Tibial nerve (tissue), 4 donors: Measurements from ENCODE around the gene NWD2.

Source experiments
- EP300 ChIP-seq, 2 donors: sonication (generic); formaldehyde crosslinking; IDR thresholded peaks; one replicate each; pipeline ENCODE4 v1.6.1; 2017; ENCODE audit warnings: antibody characterized with exemption in 2 of 2, mild to moderate bottlenecking in 1 of 2
- POLR2A ChIP-seq, 2 donors: fragments of 450-650 bp; IDR thresholded peaks; one replicate each; pipeline ENCODE4 v1.6.1; 2017; ENCODE audit warnings: antibody characterized with exemption in 2 of 2, mild to moderate bottlenecking in 2 of 2, moderate library complexity in 2 of 2
- TF ChIP-seq, protein P1 (sequence below), 5 experiments: fragments of 200-600 bp in 3 of 5; fragments of 450-650 bp in 2 of 5; sonication (generic) in 3 of 5; IDR thresholded peaks; one replicate each; pipeline ENCODE4 v1.5.1; 2016 to 2019; ENCODE audit warnings: antibody characterized with exemption in 5 of 5, mild to moderate bottlenecking in 3 of 5, moderate library complexity in 2 of 5

DNA sequence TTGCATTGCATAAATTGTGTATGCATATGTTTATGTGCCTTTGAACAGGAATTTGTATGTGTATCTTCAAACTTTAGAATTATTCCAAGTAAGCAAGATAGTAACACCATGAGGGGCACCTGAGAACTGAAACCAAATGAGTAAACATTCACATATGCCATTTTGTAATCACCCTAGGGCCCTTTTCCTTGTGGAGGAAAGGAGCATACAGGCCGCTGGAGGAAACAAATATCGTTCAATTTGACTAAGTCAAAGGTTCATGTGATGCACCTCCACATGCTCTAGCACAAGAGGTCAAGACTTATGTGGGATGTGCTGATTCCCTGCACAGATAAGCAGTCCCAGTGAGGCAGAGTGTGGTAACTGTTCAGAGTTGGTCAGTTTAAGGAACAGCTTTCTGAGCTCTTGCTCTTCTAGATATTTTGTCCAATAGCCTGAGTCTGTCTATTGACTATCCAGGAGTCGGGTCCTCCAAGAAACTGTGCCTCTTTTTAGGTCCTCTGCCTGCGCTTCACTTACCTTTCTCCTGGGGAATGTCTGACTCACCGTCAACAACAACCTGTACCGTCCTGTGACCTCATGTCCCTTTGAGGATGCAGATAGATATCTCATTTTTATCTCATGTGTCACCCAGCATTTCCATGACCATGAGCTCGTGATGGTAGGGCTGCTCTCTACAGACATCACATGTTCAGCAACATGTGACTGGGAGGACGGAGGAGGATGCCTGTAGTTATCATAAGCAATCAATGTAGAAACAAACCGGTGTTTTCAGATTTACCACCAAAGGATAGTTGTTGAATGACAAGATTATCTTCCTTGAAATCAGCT lies 196.9 kb downstream of the NWD2 start:
- TF ChIP-seq, protein P1, sequence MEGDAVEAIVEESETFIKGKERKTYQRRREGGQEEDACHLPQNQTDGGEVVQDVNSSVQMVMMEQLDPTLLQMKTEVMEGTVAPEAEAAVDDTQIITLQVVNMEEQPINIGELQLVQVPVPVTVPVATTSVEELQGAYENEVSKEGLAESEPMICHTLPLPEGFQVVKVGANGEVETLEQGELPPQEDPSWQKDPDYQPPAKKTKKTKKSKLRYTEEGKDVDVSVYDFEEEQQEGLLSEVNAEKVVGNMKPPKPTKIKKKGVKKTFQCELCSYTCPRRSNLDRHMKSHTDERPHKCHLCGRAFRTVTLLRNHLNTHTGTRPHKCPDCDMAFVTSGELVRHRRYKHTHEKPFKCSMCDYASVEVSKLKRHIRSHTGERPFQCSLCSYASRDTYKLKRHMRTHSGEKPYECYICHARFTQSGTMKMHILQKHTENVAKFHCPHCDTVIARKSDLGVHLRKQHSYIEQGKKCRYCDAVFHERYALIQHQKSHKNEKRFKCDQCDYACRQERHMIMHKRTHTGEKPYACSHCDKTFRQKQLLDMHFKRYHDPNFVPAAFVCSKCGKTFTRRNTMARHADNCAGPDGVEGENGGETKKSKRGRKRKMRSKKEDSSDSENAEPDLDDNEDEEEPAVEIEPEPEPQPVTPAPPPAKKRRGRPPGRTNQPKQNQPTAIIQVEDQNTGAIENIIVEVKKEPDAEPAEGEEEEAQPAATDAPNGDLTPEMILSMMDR (IDR thresholded peaks at IDR 0.05), result no peak
- TF ChIP-seq POLR2A (IDR thresholded peaks at IDR 0.05), result no peak
- no peak for TF ChIP-seq EP300 (IDR thresholded peaks at IDR 0.05)
